HCT116 (cell line): ENCODE data around the gene FAAP100. TPM values are rescaled to one million over a fixed set of nuclear protein-coding genes. Genes with fewer than 3 reads are reported as not detected.

ENCODE experiments used
- ATAC-seq: fragments of 200-7000 bp; cut with Tn5 transposase; 2 replicates; pipeline ENCODE4 v1.9.1; 2020; ENCODE audit warnings: mild to moderate bottlenecking, moderate library complexity
- BruUV-seq: library from RNA; stranded (reverse); fragments of 400-500 nt; replicated peaks from 2 replicates; lab custom pipeline; 2021; lab: Mats Ljungman, UMichigan
- CTCF ChIA-PET: fragments of 300-600 bp; sonication (Branson Sonifier 250); formaldehyde crosslinking; loops from one replicate; lab custom pipeline; 2021; ENCODE audit warnings: antibody characterized with exemption; lab: Charles Lee
- POLR2A ChIA-PET: fragments of 300-600, 350-600 bp; sonication (Branson Sonifier 250); formaldehyde crosslinking; loops from one replicate; lab custom pipeline; 2021; ENCODE audit warnings: antibody characterized with exemption; lab: Charles Lee
- RAD21 ChIA-PET, 2 experiments: fragments of 300-600 bp; sonication (Branson Sonifier 250); formaldehyde crosslinking; loops; one replicate each; lab custom pipeline; 2023; ENCODE audit warnings: low total read pairs in 2 of 2; ENCODE audit not compliant: uncharacterized antibody in 2 of 2, unreplicated experiment in 2 of 2, low non-redundant PET in 1 of 2; lab: Charles Lee
- DNase-seq: peaks from one replicate; pipeline ENCODE4 v3.0.0-alpha.2; 2010; ENCODE audit warnings: low read depth, low spot score
- H2AFZ ChIP-seq: fragments of 200-600 bp; shearing (Covaris generic), sonication (generic); 2 replicates; pipeline ENCODE4 v1.6.1; 2017; ENCODE audit warnings: low read depth, mixed run types, mixed read lengths, antibody characterized with exemption, low read length; ENCODE audit not compliant: poor library complexity, severe bottlenecking
- H3K27ac ChIP-seq: 2 replicates; pipeline ENCODE4 v1.5.1; 2012; ENCODE audit warnings: low read depth, low read length
- H3K27me3 ChIP-seq: fragments of 200-600 bp; sonication (generic); 2 replicates; pipeline ENCODE4 v1.6.1; 2016; ENCODE audit warnings: mixed run types, low read length, mixed read lengths; ENCODE audit not compliant: insufficient read depth
- H3K36me3 ChIP-seq, 2 experiments: fragments of 200-500 bp in 1 of 2; fragments of 200-600 bp in 1 of 2; sonication (Bioruptor generic) in 1 of 2; sonication (generic) in 1 of 2; 2 replicates each; pipeline versions ENCODE4 v1.5.1 to v1.6.1; 2014 to 2016; ENCODE audit warnings: low read length in 2 of 2, inconsistent platforms in 1 of 2, mixed read lengths in 1 of 2, mixed run types in 1 of 2; ENCODE audit not compliant: insufficient read depth in 2 of 2, control insufficient read depth in 1 of 2
- H3K4me1 ChIP-seq, 2 experiments: fragments of 200-600 bp in 1 of 2; sonication (generic) in 1 of 2; 2 replicates each; pipeline versions ENCODE4 v1.5.1 to v1.6.1; 2012 to 2017; ENCODE audit warnings: low read length in 2 of 2, inconsistent platforms in 1 of 2, mild to moderate bottlenecking in 1 of 2, mixed read lengths in 1 of 2, mixed run types in 1 of 2, moderate library complexity in 1 of 2; ENCODE audit not compliant: insufficient read depth in 2 of 2, control insufficient read depth in 1 of 2
- H3K4me2 ChIP-seq: fragments of 200-600 bp; sonication (generic); 2 replicates; pipeline ENCODE4 v1.6.1; 2017; ENCODE audit warnings: mixed run types, low read length, mixed read lengths
- H3K4me3 ChIP-seq, 2 experiments: fragments of 200-600 bp in 1 of 2; sonication (generic) in 1 of 2; replicated peaks in 1 of 2; 2 replicates each; pipeline ENCODE4 v1.5.1; 2011 to 2016; ENCODE audit warnings: low read length in 2 of 2, control low read depth in 1 of 2, low read depth in 1 of 2, mild to moderate bottlenecking in 1 of 2, mixed read lengths in 1 of 2, mixed run types in 1 of 2
- H3K79me2 ChIP-seq: fragments of 200-600 bp; sonication (generic); 2 replicates; pipeline ENCODE4 v1.6.1; 2017; ENCODE audit warnings: mild to moderate bottlenecking, mixed run types, low read length, moderate library complexity, mixed read lengths; ENCODE audit not compliant: insufficient read depth
- H3K9ac ChIP-seq: fragments of 200-600 bp; sonication (generic); 2 replicates; pipeline ENCODE4 v1.6.1; 2016; ENCODE audit warnings: low read length, mixed read lengths
- H3K9me2 ChIP-seq: fragments of 200-600 bp; sonication (generic), shearing (Covaris generic); 2 replicates; pipeline ENCODE4 v1.6.1; 2017; ENCODE audit warnings: mixed run types, mild to moderate bottlenecking, moderate library complexity; ENCODE audit not compliant: insufficient read depth
- H3K9me3 ChIP-seq, 2 experiments: fragments of 200-500 bp in 1 of 2; fragments of 200-600 bp in 1 of 2; sonication (Bioruptor generic) in 1 of 2; sonication (generic) in 1 of 2; 2 replicates each; pipeline ENCODE4 v1.6.1; 2014 to 2017; ENCODE audit warnings: low read length in 2 of 2, mixed read lengths in 2 of 2, inconsistent platforms in 1 of 2, low read depth in 1 of 2, mild to moderate bottlenecking in 1 of 2, mixed run types in 1 of 2, moderate library complexity in 1 of 2; ENCODE audit not compliant: control insufficient read depth in 1 of 2, insufficient read depth in 1 of 2
- H4K20me1 ChIP-seq: fragments of 200-600 bp; sonication (generic), shearing (Covaris generic); 2 replicates; pipeline ENCODE4 v1.6.1; 2017; ENCODE audit warnings: mixed run types, mild to moderate bottlenecking, moderate library complexity; ENCODE audit not compliant: insufficient read depth
- CEBPB ChIP-seq: IDR thresholded peaks from 2 replicates; pipeline ENCODE4 v1.6.1; 2012; ENCODE audit warnings: low read depth
- CTCF ChIP-seq, 3 experiments: fragments of 200-600 bp in 1 of 3; sonication (generic) in 1 of 3; IDR thresholded peaks in 2 of 3; conservative IDR thresholded peaks in 1 of 3; 2 replicates each; pipeline ENCODE4 v1.5.1; 2012 to 2017; ENCODE audit warnings: low read depth in 2 of 3, low read length in 2 of 3, antibody characterized with exemption in 1 of 3, borderline replicate concordance in 1 of 3, control low read depth in 1 of 3, mild to moderate bottlenecking in 1 of 3, mixed read lengths in 1 of 3, mixed run types in 1 of 3, moderate library complexity in 1 of 3; ENCODE audit not compliant: insufficient read depth in 1 of 3
- EZH2phosphoT487 ChIP-seq: fragments of 200-600 bp; IDR thresholded peaks from 2 replicates; pipeline ENCODE4 v1.6.1; 2018; ENCODE audit warnings: antibody characterized with exemption, borderline replicate concordance
- FOSL1 ChIP-seq: IDR thresholded peaks from 2 replicates; pipeline ENCODE4 v1.6.1; 2012; ENCODE audit warnings: low read depth
- MAX ChIP-seq: IDR thresholded peaks from 2 replicates; pipeline ENCODE4 v1.6.1; 2012
- POLR2A ChIP-seq: IDR thresholded peaks from 2 replicates; pipeline ENCODE4 v1.7.0; 2011; ENCODE audit warnings: borderline replicate concordance; ENCODE audit not compliant: insufficient read depth, insufficient read length; ENCODE audit errors: extremely low read depth
- RAD21 ChIP-seq: IDR thresholded peaks from 2 replicates; pipeline ENCODE4 v1.6.1; 2012; ENCODE audit warnings: low read depth, mild to moderate bottlenecking
- SP1 ChIP-seq: IDR thresholded peaks from 2 replicates; pipeline ENCODE4 v1.6.1; 2012; ENCODE audit warnings: low read depth
- TCF7L2 ChIP-seq: IDR thresholded peaks from 2 replicates; pipeline ENCODE4 v1.7.0; 2011; ENCODE audit warnings: borderline replicate concordance, inconsistent platforms; ENCODE audit not compliant: insufficient read depth, insufficient read length; ENCODE audit errors: extremely low read depth
- YY1 ChIP-seq: IDR thresholded peaks from 2 replicates; pipeline ENCODE4 v1.6.1; 2011; ENCODE audit warnings: low read length, low read depth, moderate library complexity, mild to moderate bottlenecking; ENCODE audit not compliant: insufficient replicate concordance; ENCODE audit errors: extremely low read depth
- ZBTB33 ChIP-seq: IDR thresholded peaks from 2 replicates; pipeline ENCODE4 v1.6.1; 2011; ENCODE audit warnings: mild to moderate bottlenecking, low read length, moderate library complexity; ENCODE audit not compliant: insufficient replicate concordance; ENCODE audit errors: extremely low read depth
- ZNF274 ChIP-seq: fragments of 200-500 bp; sonication (Bioruptor generic); IDR thresholded peaks from 2 replicates; pipeline ENCODE4 v1.6.1; 2014; ENCODE audit warnings: mild to moderate bottlenecking, low read depth, low read length, inconsistent platforms
- intact Hi-C: fragments of 100-400 bp; cut with micrococcal nuclease; formaldehyde crosslinking; loops from 2 replicates; pipeline ENCODE4 v1.10.0; 2022
- total RNA-seq: library from RNA; stranded (reverse); gene quantifications from one replicate; pipeline ENCODE4 v1.2.1, GENCODE V29; 2021; ENCODE audit not compliant: unreplicated experiment

Gene FAAP100
- total RNA-seq, 1 experiment from 2014 or later = 53.4 TPM

GRCh38 chr17:81491761-81492160 lies 60.4 kb downstream of the FAAP100 start:
- CTCF ChIA-PET = no interaction called here

More at GRCh38 chr17:81491761-81492160, 60.4 kb downstream of the FAAP100 start:
- Histone ChIP-seq H3K9me2 (no peaks in the 10 kb centered on the region), H3K9ac (no peak overlapping the region), H3K79me2 (no peaks in the 10 kb centered on the region; the same call in 1 of the 2 replicates), H3K27me3 (no peaks in the 10 kb centered on the region), H3K27ac (no peak overlapping the region), H3K4me3 (no peak overlapping the region), H3K4me1 (peaks cover 21 to 55% of the 10 kb centered on the region in 2 experiments), H4K20me1 (no peaks in the 10 kb centered on the region), H3K36me3 (no peaks in the 10 kb centered on the region), H3K4me2 (0 out of 2 replicates have a peak overlapping the region, but pooled peaks have one; percentile 11), H2AFZ (no peak overlapping the region), H3K9me3 (no peaks in the 10 kb centered on the region)
- no peak for TF ChIP-seq TCF7L2
- TF ChIP-seq CTCF (IDR thresholded peaks at IDR 0.05 in 2 of 3, conservative IDR thresholded peaks at IDR 0.05 in 1 of 3; ENCODE audit: borderline replicate concordance in 1 of 3, insufficient read depth in 1 of 3, low read depth in 2 of 3, low read length in 2 of 3) = no peak
- no peak for TF ChIP-seq POLR2A
- no peak for TF ChIP-seq RAD21
- TF ChIP-seq FOSL1 = no peak
- no peak for TF ChIP-seq ZNF274
- no peak for TF ChIP-seq YY1
- TF ChIP-seq EZH2phosphoT487 = no peak
- TF ChIP-seq MAX = no peak
- TF ChIP-seq CEBPB = no peak
- no peak for TF ChIP-seq SP1
- no peak for TF ChIP-seq ZBTB33
- ChIA-PET RAD21 (no interaction called here), POLR2A (interaction anchor here (1.0 to 3.5 kb wide), 5 partner anchors 16 to 60 kb away, joined by 3 to 20 read pairs (median 5); partner anchors contain the start of genes ACTG1 and FAAP100)
- no TSS peak for BruUV-seq
- no peak for ATAC-seq
- DNase-seq = no peak
- intact Hi-C loops = no loop called here
